AG04450 (cell line): ENCODE data around the gene CDH5. TPM values are rescaled to one million over a fixed set of nuclear protein-coding genes. Genes with fewer than 3 reads are reported as not detected.

Experiments
- CTCF ChIA-PET: fragments of 300-600, 350-600 bp; formaldehyde crosslinking; extraction: SDS; loops from one replicate; lab custom pipeline; 2022; ENCODE audit warnings: antibody characterized with exemption, inconsistent platforms; lab: Charles Lee
- POLR2A ChIA-PET: fragments of 350-600 bp; formaldehyde crosslinking; extraction: SDS; loops from one replicate; lab custom pipeline; 2021; ENCODE audit warnings: antibody characterized with exemption, inconsistent platforms; lab: Yijun Ruan, JAX
- DNase-seq: peaks from one replicate; pipeline ENCODE4 v3.0.0-alpha.2; 2011; ENCODE audit warnings: low read depth, low spot score
- H3K27ac ChIP-seq: one replicate; pipeline ENCODE4 v1.5.1; 2012; ENCODE audit warnings: low read depth, low read length, control low read depth
- H3K27me3 ChIP-seq: one replicate; pipeline ENCODE4 v1.6.0; 2012; ENCODE audit warnings: low read length; ENCODE audit not compliant: control insufficient read depth, insufficient read depth
- H3K4me3 ChIP-seq: 2 replicates; pipeline ENCODE4 v1.5.1; 2011; ENCODE audit warnings: mild to moderate bottlenecking, low read depth, low read length, control low read depth
- H3K9me3 ChIP-seq: 2 replicates; pipeline ENCODE4 v1.5.1; 2012; ENCODE audit warnings: low read length; ENCODE audit not compliant: control insufficient read depth, insufficient read depth
- CTCF ChIP-seq: IDR thresholded peaks from 2 replicates; pipeline ENCODE4 v1.5.1; 2011; ENCODE audit warnings: low read depth, low read length, control low read depth, inconsistent platforms
- polyA plus RNA-seq: library from polyadenylated mRNA; depleted of rRNA; stranded (reverse); fragments of >200 nt; gene quantifications from 2 replicates; pipeline ENCODE4 v1.2.3, GENCODE V29; 2011

The CDH5 gene
- polyA plus RNA-seq, 1 experiment: not detected

- DNase-seq: no peak
- CTCF ChIA-PET: interaction anchor here (0.6 to 1.5 kb wide), 4 partner anchors 10 to 72 kb away, joined by 3 to 10 read pairs (median 4); no protein-coding TSS in a partner anchor
These were observed 24.1 kb upstream of the CDH5 start for GRCh38 chr16:66342294-66342900.

GRCh38 chr16:66344533-66345145 lies 21.9 kb upstream of the CDH5 start:
- peaks cover 34% of the 10 kb centered on the region for H3K27me3 ChIP-seq
- no peak overlapping the region for H3K4me3 ChIP-seq
- ChIA-PET CTCF (interaction anchor here (0.6 to 3.4 kb wide), 20 partner anchors 9 to 1244 kb away, joined by 3 to 55 read pairs (median 4); no protein-coding TSS in a partner anchor), POLR2A (no interaction called here)
- TF ChIP-seq CTCF: peak; percentile 71
- H3K27ac ChIP-seq: no peak overlapping the region
- no peak for DNase-seq
- H3K9me3 ChIP-seq: no peaks in the 10 kb centered on the region

More at GRCh38 chr16:66342294-66342900, 24.1 kb upstream of the CDH5 start:
- Histone ChIP-seq H3K27ac (no peak overlapping the region), H3K9me3 (peaks cover 8% of the 10 kb centered on the region; the same call in 1 of the 2 replicates), H3K27me3 (peaks cover 42% of the 10 kb centered on the region), H3K4me3 (no peak overlapping the region)
- peak; percentile 75 for TF ChIP-seq CTCF
- POLR2A ChIA-PET: no interaction called here

- Histone ChIP-seq H3K27ac (no peak overlapping the region), H3K4me3 (no peak overlapping the region), H3K27me3 (peaks cover 30% of the 10 kb centered on the region), H3K9me3 (no peaks in the 10 kb centered on the region)
- ChIA-PET CTCF (interaction anchor here (1.3 to 3.4 kb wide), 3 partner anchors 9 to 19 kb away, joined by 5 to 55 read pairs (median 21); no protein-coding TSS in a partner anchor), POLR2A (no interaction called here)
- DNase-seq: no peak
- no peak for TF ChIP-seq CTCF
These were observed 20.3 kb upstream of the CDH5 start for GRCh38 chr16:66346221-66346620.

- DNase-seq: no peak
- H3K27me3 ChIP-seq: peaks cover 30% of the 10 kb centered on the region
- no peaks in the 10 kb centered on the region for H3K9me3 ChIP-seq
- no peak for TF ChIP-seq CTCF
- H3K27ac ChIP-seq: no peak overlapping the region
- H3K4me3 ChIP-seq: no peak overlapping the region
- POLR2A ChIA-PET: no interaction called here
- CTCF ChIA-PET: interaction anchor here (0.7 to 6.6 kb wide), 4 partner anchors 8 to 297 kb away, joined by 3 to 55 read pairs (median 3); no protein-coding TSS in a partner anchor
These were observed 14.2 kb upstream of the CDH5 start for GRCh38 chr16:66352304-66352703.

GRCh38 chr16:66353055-66353454 lies 13.4 kb upstream of the CDH5 start:
- DNase-seq: no peak
- no peaks in the 10 kb centered on the region for H3K9me3 ChIP-seq
- no peak for TF ChIP-seq CTCF
- no peak overlapping the region for H3K4me3 ChIP-seq
- POLR2A ChIA-PET: no interaction called here
- H3K27ac ChIP-seq: no peak overlapping the region
- peaks cover 30% of the 10 kb centered on the region for H3K27me3 ChIP-seq
- CTCF ChIA-PET: interaction anchor here (0.7 to 6.6 kb wide), 4 partner anchors 8 to 296 kb away, joined by 3 to 55 read pairs (median 3); no protein-coding TSS in a partner anchor
